HAP-1 (cell line): ENCODE results near the gene MYO5C.

Experiments
- DNase-seq, 2 experiments: peaks; one replicate each; pipeline ENCODE4 v3.0.0-alpha.2; 2016 to 2020; ENCODE audit warnings: low spot score in 2 of 2
- H3K27me3 ChIP-seq: fragments of 250-450 bp; sonication (Bioruptor Pico); 2 replicates; pipeline ENCODE4 v1.5.1; 2020; ENCODE audit warnings: low read depth, mild to moderate bottlenecking, moderate library complexity
- H3K36me3 ChIP-seq: fragments of 250-450 bp; sonication (Bioruptor Pico); replicated peaks from 2 replicates; pipeline ENCODE4 v1.5.1; 2020; ENCODE audit warnings: mild to moderate bottlenecking
- H3K4me1 ChIP-seq: fragments of 250-450 bp; sonication (Bioruptor Pico); 2 replicates; pipeline ENCODE4 v1.5.1; 2020; ENCODE audit warnings: mild to moderate bottlenecking
- H3K4me3 ChIP-seq: fragments of 250-450 bp; sonication (Bioruptor Pico); 2 replicates; pipeline ENCODE4 v1.5.1; 2020; ENCODE audit warnings: mild to moderate bottlenecking, moderate library complexity
- H3K9me3 ChIP-seq: fragments of 250-450 bp; sonication (Bioruptor Pico); 2 replicates; pipeline ENCODE4 v1.5.1; 2020; ENCODE audit warnings: mild to moderate bottlenecking, moderate library complexity
- in situ Hi-C: fragments of 300-500 bp; cut with MboI; formaldehyde crosslinking; loops from 3 replicates; pipeline ENCODE4 v1.14.3; 2020; ENCODE audit warnings: low sequenced_read_pairs, inconsistent platforms, mixed read lengths

The MYO5C gene

DNA sequence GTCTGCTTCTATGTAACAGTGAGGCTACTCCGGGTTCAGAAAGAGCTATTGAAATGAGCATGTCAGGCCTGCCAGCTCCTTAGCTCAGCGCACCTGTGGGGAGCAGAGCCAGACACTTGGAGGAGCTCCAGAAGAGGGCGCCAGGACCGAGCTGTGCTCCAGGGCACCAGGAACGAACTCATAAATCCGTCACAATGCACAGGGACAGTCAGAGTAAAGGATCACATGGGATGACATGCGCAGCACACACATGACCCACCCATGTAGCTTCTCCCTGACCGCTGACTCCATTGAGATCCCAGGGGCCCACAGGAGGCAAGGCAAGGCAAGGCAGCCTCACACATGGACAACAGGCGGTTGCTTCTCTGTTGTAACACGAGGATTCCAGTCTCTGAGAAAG is 78.4 kb downstream of the MYO5C start:
- in situ Hi-C loops, result loop anchor here (10.0 kb wide), 1 partner anchor 242 kb away; the partner anchor contains the start of gene LEO1

DNA sequence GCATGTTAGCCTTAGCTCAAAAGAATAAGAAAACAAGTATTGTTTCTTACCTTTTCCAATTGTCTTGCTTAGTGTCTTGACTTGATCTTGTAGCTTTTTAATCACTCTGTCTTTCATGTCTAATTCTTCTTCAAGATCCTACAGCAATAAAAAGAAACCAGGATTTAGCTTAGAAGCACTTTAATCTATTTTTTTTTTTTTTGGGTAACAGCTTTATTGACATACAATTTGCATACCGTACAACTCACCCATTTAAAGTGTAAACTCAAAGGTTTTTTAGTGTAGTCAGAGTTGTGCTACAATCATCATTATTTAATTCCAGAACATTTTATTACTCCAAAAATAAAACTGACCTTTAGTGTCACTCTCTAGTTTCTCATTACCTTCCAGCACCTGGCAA is 81.1 kb downstream of the MYO5C start:
- no peaks in the 10 kb centered on the region for H3K27me3 ChIP-seq
- H3K9me3 ChIP-seq, result no peaks in the 10 kb centered on the region
- peaks cover 2% of the 10 kb centered on the region; the same call in 1 of the 2 replicates for H3K36me3 ChIP-seq
- in situ Hi-C loops, result loop anchor here (10.0 kb wide), 1 partner anchor 240 kb away; the partner anchor contains the start of gene LEO1
- H3K4me3 ChIP-seq, result no peak overlapping the region
- DNase-seq, result no peak
- no peaks in the 10 kb centered on the region for H3K4me1 ChIP-seq

More for the DNA sequence above, 78.4 kb downstream of the MYO5C start:
- Histone ChIP-seq H3K4me1 (no peaks in the 10 kb centered on the region), H3K4me3 (no peak overlapping the region), H3K27me3 (no peaks in the 10 kb centered on the region), H3K9me3 (no peaks in the 10 kb centered on the region), H3K36me3 (peaks cover 4% of the 10 kb centered on the region; the same call in 1 of the 2 replicates)
- peak; percentile 15 to 64 for DNase-seq

DNA sequence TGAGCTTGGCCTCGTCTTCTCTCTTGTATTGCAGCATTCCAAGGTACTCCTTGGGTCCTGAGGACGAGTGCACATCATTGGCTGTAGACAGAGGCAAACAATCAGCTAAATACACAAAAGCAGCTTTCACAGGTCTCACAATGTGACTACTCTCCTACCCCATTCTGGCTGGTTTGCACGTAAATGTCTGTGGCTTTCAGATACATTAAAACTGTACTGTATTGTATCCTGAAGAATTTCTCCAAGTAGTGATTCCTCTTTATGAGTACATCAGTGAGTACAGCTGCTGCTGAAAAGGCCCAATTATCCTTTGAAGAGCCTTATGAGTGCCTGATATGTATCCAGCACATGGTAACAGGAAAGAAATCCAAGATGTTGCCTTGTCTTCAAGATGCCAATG is 82.4 kb downstream of the MYO5C start:
- no peaks in the 10 kb centered on the region for H3K27me3 ChIP-seq

DNA sequence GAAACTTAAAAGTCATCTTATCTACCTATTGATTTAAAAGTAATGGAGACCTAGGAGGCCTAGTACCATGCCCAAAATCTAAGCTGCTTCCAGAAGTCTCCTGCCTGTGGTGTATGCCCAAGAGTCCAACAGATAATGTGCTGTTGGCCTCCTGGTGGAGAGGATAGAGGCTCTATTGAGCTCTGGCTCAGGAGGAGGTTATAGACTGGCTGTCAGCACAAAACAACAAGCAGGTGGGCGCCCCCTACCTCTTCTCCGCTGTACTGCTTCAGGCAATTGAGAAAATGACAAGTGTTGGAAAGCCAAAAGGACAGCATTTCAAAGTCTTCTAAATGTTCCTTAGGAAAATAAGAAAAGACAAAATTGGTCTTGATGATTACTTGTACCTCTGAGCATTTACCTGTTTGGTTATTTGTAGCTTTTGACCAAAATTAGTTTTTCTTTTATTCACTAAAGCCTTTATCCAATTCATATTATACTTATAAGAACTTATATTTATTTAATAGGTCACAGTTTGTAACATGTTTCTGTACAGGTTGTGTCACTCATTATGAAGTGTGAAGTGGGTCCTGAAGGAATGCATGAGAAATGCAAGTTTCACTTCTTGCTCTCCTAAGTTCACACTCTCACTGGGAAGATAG is 87.2 kb downstream of the MYO5C start:
- Histone ChIP-seq H3K9me3 (no peaks in the 10 kb centered on the region), H3K4me1 (no peaks in the 10 kb centered on the region), H3K36me3 (no peaks in the 10 kb centered on the region), H3K4me3 (no peak overlapping the region), H3K27me3 (no peaks in the 10 kb centered on the region)
- in situ Hi-C loops, result no loop called here
- peak; percentile 84 to 87 for DNase-seq

More for the DNA sequence above, 82.4 kb downstream of the MYO5C start:
- in situ Hi-C loops, result loop anchor here (10.0 kb wide), 1 partner anchor 238 kb away; the partner anchor contains the start of gene LEO1
- Histone ChIP-seq H3K4me1 (no peaks in the 10 kb centered on the region), H3K36me3 (no peaks in the 10 kb centered on the region), H3K4me3 (no peak overlapping the region), H3K9me3 (no peaks in the 10 kb centered on the region)
- DNase-seq, result no peak

DNA sequence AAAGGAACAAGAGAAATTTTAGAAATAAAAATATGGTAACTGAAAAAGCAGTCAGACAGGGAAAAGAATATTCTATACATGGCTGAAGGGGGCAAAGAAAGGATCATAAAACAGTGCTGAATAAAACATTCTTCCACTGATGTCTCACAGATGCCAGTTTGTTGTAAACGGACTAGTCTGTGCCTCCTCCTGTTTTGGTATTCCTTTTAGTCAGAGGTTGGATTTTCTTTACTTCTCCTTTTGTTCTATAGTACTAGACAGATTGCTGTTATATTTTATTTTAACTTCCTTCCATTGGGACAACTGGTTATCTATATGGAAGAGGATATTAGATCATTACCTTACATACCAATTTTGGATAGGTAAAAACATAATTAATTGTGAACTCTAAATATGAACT is 88.4 kb downstream of the MYO5C start:
- DNase-seq, result no peak
- Histone ChIP-seq H3K4me1 (no peaks in the 10 kb centered on the region), H3K27me3 (no peaks in the 10 kb centered on the region), H3K4me3 (no peak overlapping the region), H3K36me3 (no peaks in the 10 kb centered on the region), H3K9me3 (no peaks in the 10 kb centered on the region)
- in situ Hi-C loops, result no loop called here

DNA sequence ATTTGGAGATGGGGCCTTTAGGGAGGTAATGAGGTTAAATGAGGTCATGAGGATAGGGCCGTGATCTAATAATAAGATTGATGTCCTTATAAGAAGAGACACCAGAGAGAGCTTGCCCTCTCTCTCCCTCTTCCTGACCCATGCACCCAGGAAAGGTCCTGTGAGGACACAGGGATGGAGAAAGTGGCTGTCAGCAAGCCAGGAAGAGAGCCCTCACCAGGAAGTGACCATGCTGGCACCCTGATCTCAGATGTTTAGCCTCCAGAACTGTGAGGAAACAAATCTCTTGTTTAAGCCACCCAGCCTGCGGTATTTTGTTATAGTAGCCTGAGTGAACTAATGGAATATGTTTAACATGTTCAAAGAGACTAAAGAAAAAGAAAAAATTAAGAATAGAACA is 89.2 kb downstream of the MYO5C start:
- DNase-seq, result no peak
- Histone ChIP-seq H3K4me3 (no peak overlapping the region), H3K4me1 (peaks cover under 1% of the 10 kb centered on the region), H3K36me3 (no peaks in the 10 kb centered on the region), H3K9me3 (no peaks in the 10 kb centered on the region), H3K27me3 (no peaks in the 10 kb centered on the region)
- in situ Hi-C loops, result no loop called here

DNA sequence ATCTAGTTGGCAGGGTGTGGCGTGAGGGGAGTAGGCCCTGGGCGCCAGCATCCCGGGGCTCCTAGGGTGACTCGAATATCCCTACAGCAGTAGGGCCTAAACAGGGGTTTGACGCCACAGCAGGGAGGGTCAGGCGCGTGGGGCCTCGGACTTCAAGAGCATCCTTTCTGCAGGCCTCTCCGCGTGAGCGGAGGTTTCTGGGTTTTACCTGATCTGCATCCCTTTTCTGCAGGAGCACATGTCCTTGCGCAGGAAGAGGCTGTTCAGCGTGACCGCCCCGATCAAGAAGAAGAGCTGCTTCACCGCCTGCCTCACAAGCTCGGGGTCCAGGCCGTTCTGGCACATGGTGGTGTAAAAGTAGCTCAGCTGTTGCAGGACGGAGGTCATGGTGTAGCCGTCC is 90.9 kb downstream of the MYO5C start:
- Histone ChIP-seq H3K9me3 (no peaks in the 10 kb centered on the region), H3K4me1 (peaks cover 8% of the 10 kb centered on the region), H3K4me3 (no peak overlapping the region), H3K27me3 (no peaks in the 10 kb centered on the region), H3K36me3 (no peaks in the 10 kb centered on the region)
- in situ Hi-C loops, result no loop called here
- no peak for DNase-seq

DNA sequence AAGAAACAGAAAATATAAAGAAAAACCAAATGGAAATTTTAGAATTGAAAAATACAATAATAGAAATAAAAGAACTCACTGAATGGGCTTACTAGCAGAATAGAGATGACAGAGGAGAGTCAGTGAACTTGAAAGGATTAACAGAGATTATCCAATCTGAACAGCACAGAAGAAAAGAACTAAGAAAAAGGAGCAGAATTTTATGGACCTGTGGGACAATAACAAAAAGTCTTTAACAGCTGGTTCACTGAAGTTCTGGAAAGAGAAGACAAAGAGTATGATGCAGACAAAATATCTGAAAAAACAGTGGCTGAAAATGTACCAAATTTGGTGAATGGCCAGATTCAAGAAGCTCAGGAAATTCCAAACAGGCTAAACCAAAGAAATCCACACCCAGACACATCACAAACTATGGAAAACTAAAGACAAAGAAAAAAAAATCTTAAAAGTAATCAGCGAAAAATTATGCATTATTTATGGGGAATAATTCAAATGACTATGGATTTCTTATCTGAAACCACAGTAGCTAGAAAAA is 94.7 kb downstream of the MYO5C start:
- no peak overlapping the region for H3K4me3 ChIP-seq
- in situ Hi-C loops, result no loop called here

DNA sequence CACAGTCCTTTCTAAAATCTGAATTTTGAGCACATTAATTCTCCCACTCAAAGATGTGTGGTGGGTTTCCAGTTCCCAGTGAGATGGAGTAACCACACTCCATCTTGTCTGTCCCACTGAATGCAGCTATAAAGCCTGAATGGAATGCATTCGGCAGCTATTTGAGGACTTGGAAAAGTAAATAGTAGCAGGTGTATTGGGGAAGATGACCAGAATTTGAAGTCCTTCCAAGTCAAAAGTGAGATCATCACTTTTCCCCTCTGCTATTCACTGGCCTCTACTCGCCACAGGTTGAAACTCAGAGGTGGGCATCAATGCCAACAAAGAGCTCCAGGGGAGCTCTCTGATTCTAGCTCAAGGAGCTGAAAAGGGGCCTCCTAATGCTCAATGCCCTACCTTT is 96.3 kb downstream of the MYO5C start:
- in situ Hi-C loops, result no loop called here
- Histone ChIP-seq H3K27me3 (no peaks in the 10 kb centered on the region), H3K36me3 (no peaks in the 10 kb centered on the region), H3K4me3 (no peak overlapping the region), H3K9me3 (no peaks in the 10 kb centered on the region), H3K4me1 (peaks cover 8% of the 10 kb centered on the region)
- no peak for DNase-seq

More for the DNA sequence above, 94.7 kb downstream of the MYO5C start:
- peaks cover 8% of the 10 kb centered on the region for H3K4me1 ChIP-seq
- no peaks in the 10 kb centered on the region for H3K36me3 ChIP-seq
- H3K9me3 ChIP-seq, result no peaks in the 10 kb centered on the region
- DNase-seq, result peak in 1 of 2 experiments; percentile 98
- no peaks in the 10 kb centered on the region for H3K27me3 ChIP-seq

DNA sequence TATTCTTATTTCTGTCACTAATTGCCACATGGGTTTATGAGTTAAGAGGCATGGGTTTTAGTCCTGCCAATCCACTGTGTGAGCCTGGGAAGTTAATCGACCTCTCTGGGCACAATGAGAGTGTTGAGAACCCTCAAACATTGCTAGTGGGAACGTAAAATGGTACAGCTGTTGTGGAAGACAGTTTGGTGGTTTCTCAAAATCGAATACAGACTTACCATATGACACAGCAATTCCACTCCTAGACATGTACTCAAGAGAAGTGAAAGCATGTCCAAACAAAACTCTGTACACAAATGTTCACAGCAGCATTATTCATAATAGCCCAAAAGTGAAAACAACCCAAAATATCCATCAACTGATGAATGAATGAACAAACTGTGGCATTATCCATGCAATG is 98.7 kb downstream of the MYO5C start:
- in situ Hi-C loops, result no loop called here
- Histone ChIP-seq H3K9me3 (no peaks in the 10 kb centered on the region), H3K4me3 (no peak overlapping the region), H3K27me3 (no peaks in the 10 kb centered on the region), H3K36me3 (no peaks in the 10 kb centered on the region), H3K4me1 (peaks cover 8% of the 10 kb centered on the region)
- no peak for DNase-seq

DNA sequence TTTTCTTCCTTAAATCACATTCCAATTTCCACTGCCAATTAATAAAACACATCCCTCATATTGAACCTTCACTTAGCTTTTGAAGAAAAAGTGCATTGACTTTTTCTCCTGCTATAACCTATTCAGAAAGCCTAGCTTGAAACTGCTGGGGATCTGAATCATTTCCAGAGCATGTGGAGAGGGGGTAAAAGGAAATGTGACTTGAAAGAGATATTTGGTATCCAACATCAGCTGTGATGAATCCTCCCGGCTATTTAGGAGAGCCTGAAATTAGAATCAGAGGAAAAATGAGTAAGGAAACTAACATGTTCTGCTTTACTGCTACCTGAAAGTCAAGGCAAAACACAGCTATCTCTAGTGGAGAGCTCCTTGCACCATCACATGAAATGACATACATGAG is 101.8 kb downstream of the MYO5C start:
- Histone ChIP-seq H3K36me3 (no peaks in the 10 kb centered on the region), H3K9me3 (no peaks in the 10 kb centered on the region), H3K4me1 (no peaks in the 10 kb centered on the region), H3K4me3 (no peak overlapping the region), H3K27me3 (no peaks in the 10 kb centered on the region)
- in situ Hi-C loops, result no loop called here
- no peak for DNase-seq

DNA sequence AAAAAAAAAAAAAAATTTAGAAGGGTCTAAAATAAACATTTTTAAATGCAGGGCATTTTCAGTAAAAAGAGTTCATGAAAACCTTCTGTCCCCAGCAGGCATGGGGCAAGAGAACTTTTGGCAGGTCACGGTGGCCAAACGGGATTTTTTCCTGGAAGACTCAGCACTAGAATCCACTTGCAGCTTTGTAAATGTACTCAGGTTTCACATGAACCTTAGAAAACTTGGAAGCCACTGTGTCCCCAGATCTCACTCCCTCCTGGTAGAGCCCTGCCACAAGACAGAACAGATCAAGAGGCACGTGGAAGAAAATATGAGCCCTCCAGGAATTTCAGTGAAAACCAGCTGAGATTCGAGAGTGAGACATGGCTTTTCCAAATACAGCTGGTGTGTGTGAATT is 102.3 kb downstream of the MYO5C start:
- no peak for DNase-seq

DNA sequence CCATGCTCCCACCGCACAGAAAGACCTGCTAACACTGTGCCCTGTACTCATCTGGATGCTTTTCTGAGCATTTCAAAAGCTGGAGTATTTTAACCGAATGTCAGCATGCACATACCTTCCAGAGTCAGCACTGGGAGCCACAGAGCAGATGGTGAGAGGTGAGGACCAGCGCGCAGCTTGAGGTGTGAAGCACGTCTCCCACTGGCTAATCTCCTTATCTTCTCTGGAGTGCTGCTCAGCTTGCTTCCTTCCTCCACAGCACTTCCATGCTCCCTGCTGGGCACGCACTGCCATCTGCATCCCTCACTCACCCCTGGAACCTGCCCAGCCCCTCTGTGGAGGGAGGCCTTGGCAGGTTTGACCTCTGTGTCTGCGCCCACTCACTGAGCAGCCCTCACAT is 104.4 kb downstream of the MYO5C start, which contains the start of gene GNB5:
Gene GNB5 (minus strand): TSS at position 186 of the 400 bp plus-strand sequence. CDS start 6,716 bp downstream, outside the sequence.
- Histone ChIP-seq H3K9me3 (no peaks in the 10 kb centered on the region), H3K4me1 (no peaks in the 10 kb centered on the region), H3K36me3 (no peaks in the 10 kb centered on the region), H3K4me3 (no peak within 1 kb of the TSS), H3K27me3 (no peaks in the 10 kb centered on the region)
- in situ Hi-C loops, result no loop called here
- no peak for DNase-seq

More for the DNA sequence above, 102.3 kb downstream of the MYO5C start:
- in situ Hi-C loops, result no loop called here
- no peaks in the 10 kb centered on the region for H3K27me3 ChIP-seq
- no peak overlapping the region for H3K4me3 ChIP-seq
- no peaks in the 10 kb centered on the region for H3K9me3 ChIP-seq
- no peaks in the 10 kb centered on the region for H3K36me3 ChIP-seq
- no peaks in the 10 kb centered on the region for H3K4me1 ChIP-seq

DNA sequence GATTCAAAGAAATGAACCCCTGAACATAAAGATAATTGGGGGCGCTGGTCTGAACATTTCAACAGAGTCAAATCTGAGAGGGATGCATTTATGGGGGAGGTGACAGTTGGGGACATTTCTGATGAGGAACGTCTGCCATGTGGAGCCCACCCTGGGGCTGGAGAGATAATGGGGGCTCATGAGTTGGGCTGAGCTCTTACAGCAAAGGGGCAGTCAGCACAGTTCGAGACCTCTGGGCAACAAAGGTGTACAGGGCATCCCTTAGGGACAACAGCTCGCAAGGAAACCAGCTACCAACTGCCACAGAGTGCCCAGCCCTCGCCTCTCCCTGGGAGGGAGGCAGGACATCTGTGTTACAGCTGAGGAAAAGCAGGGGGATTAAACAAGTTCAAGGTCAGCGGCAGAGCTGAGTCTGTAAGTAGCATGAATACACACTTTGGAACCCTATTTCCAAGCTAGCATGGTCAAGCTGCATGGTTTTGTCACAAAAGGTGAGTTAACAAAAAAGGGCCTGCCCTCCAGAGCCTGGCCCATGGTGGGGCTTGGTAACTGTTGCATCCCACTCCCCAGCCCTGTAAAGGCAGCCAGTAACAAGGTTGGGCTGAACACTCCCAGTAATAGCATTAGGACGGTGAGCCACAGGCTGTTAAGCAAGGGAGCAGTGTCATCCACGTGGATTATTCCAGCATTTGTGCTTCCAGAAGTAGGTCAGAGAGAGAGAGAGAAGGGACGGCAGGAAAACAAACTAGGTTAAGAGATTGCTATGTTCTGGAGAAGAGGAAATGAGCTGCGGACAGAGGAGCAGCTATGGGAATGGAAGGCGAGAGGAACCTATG is 108.7 kb downstream of the MYO5C start:
- in situ Hi-C loops, result no loop called here
- H3K36me3 ChIP-seq, result no peaks in the 10 kb centered on the region
- no peaks in the 10 kb centered on the region for H3K4me1 ChIP-seq
- H3K27me3 ChIP-seq, result no peaks in the 10 kb centered on the region
- no peak overlapping the region for H3K4me3 ChIP-seq
- H3K9me3 ChIP-seq, result no peaks in the 10 kb centered on the region
- DNase-seq, result no peak
